Stimulated activated CD4-positive, alpha-beta T cell treated with anti-CD3 and anti-CD28 coated beads, Interleukin-4, amount 100 ng/mL, for 24 hours (primary cell): ENCODE measurements around the gene ABHD17C.

ENCODE experiments used
- DNase-seq: peaks from one replicate; pipeline ENCODE4 v3.0.0-alpha.2; 2020

Gene ABHD17C

GRCh38 chr15:80790236-80790635 is 95.1 kb downstream of the ABHD17C start:
- DNase-seq, result no peak

GRCh38 chr15:80791004-80791403 is 95.9 kb downstream of the ABHD17C start:
- no peak for DNase-seq

- no peak for DNase-seq
Measured at GRCh38 chr15:80796407-80796806, 101.3 kb downstream of the ABHD17C start.

GRCh38 chr15:80798911-80799310 is 103.8 kb downstream of the ABHD17C start:
- no peak for DNase-seq

GRCh38 chr15:80800067-80800466 is 105.0 kb downstream of the ABHD17C start:
- no peak for DNase-seq

- no peak for DNase-seq
Measured at GRCh38 chr15:80801891-80802680, 107.0 kb downstream of the ABHD17C start.

GRCh38 chr15:80803580-80804525 is 108.7 kb downstream of the ABHD17C start:
- peak; percentile 55 for DNase-seq

GRCh38 chr15:80804970-80805495 is 109.9 kb downstream of the ABHD17C start:
- peak; percentile 42 for DNase-seq
